Immature natural killer cell (primary cell): ENCODE measurements around the gene IL20. TPM values are rescaled to one million over a fixed set of nuclear protein-coding genes. Genes with fewer than 3 reads are reported as not detected.

ENCODE experiments used
- DNase-seq, 3 donors: peaks; one replicate each; pipeline ENCODE4 v3.0.0; 2022; ENCODE audit warnings: mixed read lengths in 1 of 3
- H3K27ac Mint-ChIP-seq, 6 donors: one replicate each; pipeline ENCODE4 v1.8.0; 2020; ENCODE audit warnings: mixed read lengths in 6 of 6, mild to moderate bottlenecking in 5 of 6, inconsistent platforms in 4 of 6, moderate library complexity in 3 of 6
- H3K27me3 Mint-ChIP-seq, 3 donors: one replicate each; pipeline ENCODE4 v1.8.0; 2020 to 2021; ENCODE audit warnings: low read depth in 3 of 3, mild to moderate bottlenecking in 3 of 3, mixed read lengths in 3 of 3, moderate library complexity in 3 of 3, inconsistent platforms in 1 of 3
- H3K36me3 Mint-ChIP-seq, 3 donors: one replicate each; pipeline ENCODE4 v1.8.0; 2020; ENCODE audit warnings: mixed read lengths in 3 of 3, inconsistent platforms in 2 of 3, mild to moderate bottlenecking in 2 of 3
- H3K4me1 Mint-ChIP-seq, 2 donors: one replicate each; pipeline ENCODE4 v1.8.0; 2020; ENCODE audit warnings: inconsistent platforms in 2 of 2, mild to moderate bottlenecking in 2 of 2, mixed read lengths in 2 of 2, moderate library complexity in 1 of 2
- H3K4me3 Mint-ChIP-seq, 5 donors: one replicate each; pipeline ENCODE4 v1.8.0; 2020; ENCODE audit warnings: mild to moderate bottlenecking in 5 of 5, mixed read lengths in 5 of 5, inconsistent platforms in 3 of 5, moderate library complexity in 3 of 5
- H3K9me3 Mint-ChIP-seq, 6 donors: one replicate each; pipeline ENCODE4 v1.8.0; 2020; ENCODE audit warnings: mild to moderate bottlenecking in 6 of 6, mixed read lengths in 6 of 6, inconsistent platforms in 4 of 6, moderate library complexity in 3 of 6
- polyA plus RNA-seq, 3 donors: library from polyadenylated mRNA; unstranded; fragments of 300-500 nt; fragmentation: Illumina TruSeq; gene quantifications; one replicate each; pipeline ENCODE4 v1.2.3, GENCODE V29; 2021

The IL20 gene
- polyA plus RNA-seq, 3 donors from 2014 or later = not detected

- H3K27ac Mint-ChIP-seq = no peak overlapping the region
- peaks cover 6 to 12% of the 10 kb centered on the region in 2 donors for H3K4me1 Mint-ChIP-seq
- peaks cover 4 to 8% (median 5%) of the 10 kb centered on the region in 3 donors for H3K36me3 Mint-ChIP-seq
- no peak overlapping the region for H3K4me3 Mint-ChIP-seq
- DNase-seq = no peak
- H3K27me3 Mint-ChIP-seq = peaks cover 0 to 14% (median 2%) of the 10 kb centered on the region in 3 donors
- no peaks in the 10 kb centered on the region for H3K9me3 Mint-ChIP-seq
These were observed 27.0 kb downstream of the IL20 start for GRCh38 chr1:206892351-206892984.

GRCh38 chr1:206893380-206893779 is 28.0 kb downstream of the IL20 start:
- no peak overlapping the region for H3K27ac Mint-ChIP-seq
- H3K27me3 Mint-ChIP-seq = peaks cover 0 to 14% (median 2%) of the 10 kb centered on the region in 3 donors
- peaks cover 6 to 12% of the 10 kb centered on the region in 2 donors for H3K4me1 Mint-ChIP-seq
- DNase-seq = no peak
- no peaks in the 10 kb centered on the region for H3K9me3 Mint-ChIP-seq
- H3K36me3 Mint-ChIP-seq = peaks cover 4 to 8% (median 5%) of the 10 kb centered on the region in 3 donors
- no peak overlapping the region for H3K4me3 Mint-ChIP-seq

- Mint-ChIP-seq H3K27ac (peak overlapping the region in 1 of 6 donors; percentile 25), H3K4me1 (peaks cover 6 to 10% of the 10 kb centered on the region in 2 donors), H3K36me3 (peaks cover 3 to 5% (median 4%) of the 10 kb centered on the region in 3 donors), H3K27me3 (peaks cover 0 to 13% (median 2%) of the 10 kb centered on the region in 3 donors), H3K4me3 (no peak overlapping the region), H3K9me3 (no peaks in the 10 kb centered on the region)
- no peak for DNase-seq
These were observed 29.9 kb downstream of the IL20 start for GRCh38 chr1:206895325-206895724.

- peak overlapping the region in 1 of 6 donors; percentile 25 for H3K27ac Mint-ChIP-seq
- no peak overlapping the region for H3K4me3 Mint-ChIP-seq
- H3K27me3 Mint-ChIP-seq = peaks cover 0 to 13% (median 2%) of the 10 kb centered on the region in 3 donors
- H3K36me3 Mint-ChIP-seq = peaks cover 3 to 9% (median 4%) of the 10 kb centered on the region in 3 donors
- H3K4me1 Mint-ChIP-seq = peaks cover 3 to 10% of the 10 kb centered on the region in 2 donors
- DNase-seq = no peak
- no peaks in the 10 kb centered on the region for H3K9me3 Mint-ChIP-seq
These were observed 30.4 kb downstream of the IL20 start for GRCh38 chr1:206895837-206896242.

GRCh38 chr1:206896261-206896660 is 30.8 kb downstream of the IL20 start:
- H3K36me3 Mint-ChIP-seq = peaks cover 3 to 8% (median 4%) of the 10 kb centered on the region in 3 donors
- H3K9me3 Mint-ChIP-seq = no peaks in the 10 kb centered on the region
- H3K4me1 Mint-ChIP-seq = peaks cover 0 to 10% of the 10 kb centered on the region in 2 donors
- no peak overlapping the region for H3K4me3 Mint-ChIP-seq
- H3K27ac Mint-ChIP-seq = no peak overlapping the region
- no peak for DNase-seq
- H3K27me3 Mint-ChIP-seq = peaks cover 0 to 13% (median 0%) of the 10 kb centered on the region in 3 donors

GRCh38 chr1:206897175-206897574 is 31.8 kb downstream of the IL20 start, which contains the start of gene IL24:
TSS of gene IL24 (plus strand) at chr1:206897443. CDS start at chr1:206897833, 390 bp downstream.
- Mint-ChIP-seq H3K36me3 (peaks cover 3 to 9% (median 4%) of the 10 kb centered on the region in 3 donors), H3K27me3 (peaks cover 0 to 9% (median 0%) of the 10 kb centered on the region in 3 donors), H3K4me3 (no peak within 1 kb of the TSS), H3K9me3 (no peaks in the 10 kb centered on the region), H3K27ac (no peak within 1 kb of the TSS), H3K4me1 (peaks cover 3 to 15% of the 10 kb centered on the region in 2 donors)
- no peak for DNase-seq

- peaks cover 3 to 15% of the 10 kb centered on the region in 2 donors for H3K4me1 Mint-ChIP-seq
- no peaks in the 10 kb centered on the region for H3K9me3 Mint-ChIP-seq
- peak overlapping the region in 3 of 6 donors; percentile 12 to 42 (median 22) for H3K27ac Mint-ChIP-seq
- peaks cover 0 to 9% (median 0%) of the 10 kb centered on the region in 3 donors for H3K27me3 Mint-ChIP-seq
- H3K36me3 Mint-ChIP-seq = peaks cover 7 to 17% (median 7%) of the 10 kb centered on the region in 3 donors
- DNase-seq = no peak
- no peak overlapping the region for H3K4me3 Mint-ChIP-seq
These were observed 32.9 kb downstream of the IL20 start for GRCh38 chr1:206898089-206898914.

GRCh38 chr1:206898915-206899431 is 33.5 kb downstream of the IL20 start:
- peaks cover 3 to 19% of the 10 kb centered on the region in 2 donors for H3K4me1 Mint-ChIP-seq
- peak overlapping the region in 4 of 6 donors; percentile 12 to 42 (median 28) for H3K27ac Mint-ChIP-seq

GRCh38 chr1:206899717-206900116 is 34.3 kb downstream of the IL20 start:
- Mint-ChIP-seq H3K4me1 (peaks cover 5 to 22% of the 10 kb centered on the region in 2 donors), H3K9me3 (no peaks in the 10 kb centered on the region), H3K4me3 (no peak overlapping the region), H3K36me3 (peaks cover 10 to 31% (median 18%) of the 10 kb centered on the region in 3 donors), H3K27ac (peak overlapping the region in 4 of 6 donors; percentile 49 to 84 (median 58)), H3K27me3 (peaks cover 0 to 9% (median 0%) of the 10 kb centered on the region in 3 donors)
- no peak for DNase-seq

More at GRCh38 chr1:206898915-206899431, 33.5 kb downstream of the IL20 start:
- no peaks in the 10 kb centered on the region for H3K9me3 Mint-ChIP-seq
- peaks cover 0 to 9% (median 0%) of the 10 kb centered on the region in 3 donors for H3K27me3 Mint-ChIP-seq
- H3K4me3 Mint-ChIP-seq = no peak overlapping the region
- peaks cover 7 to 23% (median 14%) of the 10 kb centered on the region in 3 donors for H3K36me3 Mint-ChIP-seq
- no peak for DNase-seq

- H3K27ac Mint-ChIP-seq = peak overlapping the region; percentile 60 to 84 (median 72)
- peaks cover 9 to 27% of the 10 kb centered on the region in 2 donors for H3K4me1 Mint-ChIP-seq
- no peak for DNase-seq
- no peaks in the 10 kb centered on the region for H3K9me3 Mint-ChIP-seq
- H3K27me3 Mint-ChIP-seq = peaks cover 0 to 7% (median 0%) of the 10 kb centered on the region in 3 donors
- H3K36me3 Mint-ChIP-seq = peaks cover 10 to 35% (median 22%) of the 10 kb centered on the region in 3 donors
- no peak overlapping the region for H3K4me3 Mint-ChIP-seq
These were observed 34.7 kb downstream of the IL20 start for GRCh38 chr1:206900149-206900548.

- H3K4me3 Mint-ChIP-seq = no peak overlapping the region
- H3K4me1 Mint-ChIP-seq = peaks cover 26 to 44% of the 10 kb centered on the region in 2 donors
- H3K27ac Mint-ChIP-seq = peak overlapping the region in 5 of 6 donors; percentile 7 to 84 (median 61)
- no peak for DNase-seq
- peaks cover 18 to 49% (median 31%) of the 10 kb centered on the region in 3 donors for H3K36me3 Mint-ChIP-seq
- peaks cover 0 to 2% (median 0%) of the 10 kb centered on the region in 3 donors for H3K27me3 Mint-ChIP-seq
- H3K9me3 Mint-ChIP-seq = no peaks in the 10 kb centered on the region
These were observed 36.5 kb downstream of the IL20 start for GRCh38 chr1:206901944-206902343.

GRCh38 chr1:206902702-206903101 is 37.3 kb downstream of the IL20 start:
- H3K9me3 Mint-ChIP-seq = no peaks in the 10 kb centered on the region
- H3K4me3 Mint-ChIP-seq = no peak overlapping the region
- H3K36me3 Mint-ChIP-seq = peaks cover 18 to 49% (median 31%) of the 10 kb centered on the region in 3 donors
- H3K4me1 Mint-ChIP-seq = peaks cover 26 to 45% of the 10 kb centered on the region in 2 donors
- peak overlapping the region in 5 of 6 donors; percentile 41 to 77 (median 59) for H3K27ac Mint-ChIP-seq
- peaks cover 0 to 2% (median 0%) of the 10 kb centered on the region in 3 donors for H3K27me3 Mint-ChIP-seq
- no peak for DNase-seq

GRCh38 chr1:206903687-206904086 is 38.3 kb downstream of the IL20 start:
- Mint-ChIP-seq H3K36me3 (peaks cover 18 to 56% (median 38%) of the 10 kb centered on the region in 3 donors), H3K27ac (peak overlapping the region; percentile 36 to 88 (median 62)), H3K9me3 (no peaks in the 10 kb centered on the region), H3K4me1 (peaks cover 33 to 55% of the 10 kb centered on the region in 2 donors), H3K4me3 (no peak overlapping the region), H3K27me3 (peaks cover 0 to 2% (median 0%) of the 10 kb centered on the region in 3 donors)
- no peak for DNase-seq
